H9 (cell line): ENCODE data around the gene EDAR. TPM values are rescaled to one million over a fixed set of nuclear protein-coding genes. Genes with fewer than 3 reads are reported as not detected.
A peak's percentile ranks its signal among the peaks of the same experiment; 100 is the strongest.

ENCODE experiments used
- DNase-seq: peaks from one replicate; pipeline ENCODE4 v3.0.0-alpha.2; 2017
- H2AFZ ChIP-seq: one replicate; pipeline ENCODE4 v1.6.1; 2013; ENCODE audit warnings: mild to moderate bottlenecking, low read length, control low read depth, moderate library complexity
- H2AK5ac ChIP-seq: 2 replicates; pipeline ENCODE4 v1.6.1; 2013; ENCODE audit warnings: low read length, control low read depth, mixed read lengths; ENCODE audit not compliant: insufficient read length
- H2BK120ac ChIP-seq: one replicate; pipeline ENCODE4 v1.6.1; 2013; ENCODE audit warnings: low read depth, mild to moderate bottlenecking, low read length, control low read depth, inconsistent platforms; ENCODE audit not compliant: poor library complexity, severe bottlenecking
- H2BK12ac ChIP-seq: 2 replicates; pipeline ENCODE4 v1.6.1; 2013; ENCODE audit warnings: low read length, control low read depth, mixed read lengths, low read depth; ENCODE audit not compliant: insufficient read length
- H2BK15ac ChIP-seq: 2 replicates; pipeline ENCODE4 v1.6.1; 2013; ENCODE audit warnings: low read depth, low read length, control low read depth
- H2BK20ac ChIP-seq: one replicate; pipeline ENCODE4 v1.6.1; 2013; ENCODE audit warnings: low read depth, mild to moderate bottlenecking, low read length, control low read depth, inconsistent platforms; ENCODE audit not compliant: poor library complexity, severe bottlenecking
- H2BK5ac ChIP-seq: 2 replicates; pipeline ENCODE4 v1.6.1; 2013; ENCODE audit warnings: low read length, control low read depth, mixed read lengths; ENCODE audit not compliant: insufficient read length
- H3K14ac ChIP-seq: 2 replicates; pipeline ENCODE4 v1.6.1; 2013; ENCODE audit warnings: low read length, control low read depth; ENCODE audit not compliant: insufficient read depth
- H3K18ac ChIP-seq: 2 replicates; pipeline ENCODE4 v1.6.1; 2013; ENCODE audit warnings: low read depth, mild to moderate bottlenecking, mixed read lengths, low read length, control low read depth; ENCODE audit not compliant: insufficient read length
- H3K23ac ChIP-seq: 2 replicates; pipeline ENCODE4 v1.6.1; 2013; ENCODE audit warnings: low read length, control low read depth, mixed read lengths, low read depth; ENCODE audit not compliant: insufficient read length
- H3K23me2 ChIP-seq: 2 replicates; pipeline ENCODE4 v1.6.1; 2013; ENCODE audit warnings: low read depth, mild to moderate bottlenecking, mixed read lengths, low read length, control low read depth; ENCODE audit not compliant: insufficient read length, poor library complexity, severe bottlenecking
- H3K27ac ChIP-seq: 2 replicates; pipeline ENCODE4 v1.5.1; 2013; ENCODE audit warnings: low read length, control low read depth, mixed read lengths, low read depth; ENCODE audit not compliant: insufficient read length
- H3K27me3 ChIP-seq: 2 replicates; pipeline ENCODE4 v1.6.1; 2013; ENCODE audit warnings: low read length, control low read depth, inconsistent platforms; ENCODE audit not compliant: insufficient read depth
- H3K4ac ChIP-seq: 2 replicates; pipeline ENCODE4 v1.6.1; 2013; ENCODE audit warnings: low read depth, mild to moderate bottlenecking, control low read depth, inconsistent platforms, low read length, moderate library complexity
- H3K4me1 ChIP-seq: 2 replicates; pipeline ENCODE4 v1.6.1; 2013; ENCODE audit warnings: low read length, control low read depth, inconsistent platforms; ENCODE audit not compliant: insufficient read depth
- H3K4me2 ChIP-seq: 2 replicates; pipeline ENCODE4 v1.6.1; 2013; ENCODE audit warnings: low read length, control low read depth, mixed read lengths; ENCODE audit not compliant: insufficient read length, insufficient read depth
- H3K56ac ChIP-seq: 2 replicates; pipeline ENCODE4 v1.6.1; 2013; ENCODE audit warnings: low read depth, mild to moderate bottlenecking, mixed read lengths, low read length, control low read depth; ENCODE audit not compliant: insufficient read length
- H3K79me1 ChIP-seq: 2 replicates; pipeline ENCODE4 v1.6.1; 2013; ENCODE audit warnings: low read depth, mild to moderate bottlenecking, moderate library complexity, low read length, control low read depth, inconsistent platforms; ENCODE audit not compliant: insufficient read depth, poor library complexity, severe bottlenecking
- H3K79me2 ChIP-seq: 2 replicates; pipeline ENCODE4 v1.6.1; 2013; ENCODE audit warnings: low read length, control low read depth, inconsistent platforms; ENCODE audit not compliant: insufficient read depth
- H3K9ac ChIP-seq: 2 replicates; pipeline ENCODE4 v1.6.1; 2013; ENCODE audit warnings: low read length, control low read depth, mixed read lengths; ENCODE audit not compliant: insufficient read length; ENCODE audit errors: extremely low read depth
- H3K9me3 ChIP-seq: one replicate; pipeline ENCODE4 v1.6.1; 2013; ENCODE audit warnings: low read depth, low read length, inconsistent platforms; ENCODE audit not compliant: control insufficient read depth
- H3T11ph ChIP-seq: one replicate; pipeline ENCODE4 v1.6.1; 2013; ENCODE audit warnings: mild to moderate bottlenecking, low read length, control low read depth, inconsistent platforms
- H4K20me1 ChIP-seq: one replicate; pipeline ENCODE4 v1.6.1; 2013; ENCODE audit not compliant: control insufficient read depth, insufficient read length, insufficient read depth
- H4K5ac ChIP-seq: 2 replicates; pipeline ENCODE4 v1.6.1; 2013; ENCODE audit warnings: low read depth, mild to moderate bottlenecking, mixed read lengths, low read length, control low read depth; ENCODE audit not compliant: insufficient read length
- H4K8ac ChIP-seq: replicated peaks from 2 replicates; pipeline ENCODE4 v1.6.1; 2013; ENCODE audit warnings: low read length, control low read depth, mixed read lengths, low read depth; ENCODE audit not compliant: insufficient read length
- H4K91ac ChIP-seq: 2 replicates; pipeline ENCODE4 v1.6.1; 2013; ENCODE audit warnings: low read depth, mild to moderate bottlenecking, moderate library complexity, mixed read lengths, low read length, control low read depth; ENCODE audit not compliant: insufficient read length
- H3K27ac Mint-ChIP-seq, 3 experiments: 2 replicates in 2 of 3; 3 replicates in 1 of 3; pipeline ENCODE4 v1.8.0; 2020 to 2021; ENCODE audit warnings: mixed read lengths in 3 of 3, mild to moderate bottlenecking in 1 of 3, moderate library complexity in 1 of 3
- H3K27me3 Mint-ChIP-seq: 2 replicates; pipeline ENCODE4 v1.8.0; 2021; ENCODE audit warnings: low read depth, mild to moderate bottlenecking, moderate library complexity, mixed read lengths
- H3K36me3 Mint-ChIP-seq, 3 experiments: 2 replicates in 2 of 3; 3 replicates in 1 of 3; pipeline ENCODE4 v1.8.0; 2020 to 2021; ENCODE audit warnings: low read depth in 3 of 3, mixed read lengths in 3 of 3; ENCODE audit not compliant: insufficient read depth in 1 of 3
- H3K4me1 Mint-ChIP-seq, 2 experiments: 2 replicates each; pipeline ENCODE4 v1.8.0; 2020; ENCODE audit warnings: mixed read lengths in 2 of 2
- H3K4me3 Mint-ChIP-seq, 2 experiments: 2 replicates in 1 of 2; 3 replicates in 1 of 2; pipeline ENCODE4 v1.8.0; 2020 to 2021; ENCODE audit warnings: mild to moderate bottlenecking in 2 of 2, mixed read lengths in 2 of 2, moderate library complexity in 1 of 2
- H3K9me3 Mint-ChIP-seq, 2 experiments: 2 replicates in 1 of 2; 3 replicates in 1 of 2; pipeline ENCODE4 v1.8.0; 2020; ENCODE audit warnings: mild to moderate bottlenecking in 2 of 2, mixed read lengths in 2 of 2, moderate library complexity in 1 of 2
- WGBS: extraction: QIAGEN DNeasy Blood & Tissue Kit; methylation state at CpG from one replicate; pipeline ENCODE4 v1.1.7; 2013; ENCODE audit warnings: missing lambda C conversion rate, low lambda C conversion rate, mixed read lengths; ENCODE audit not compliant: insufficient read length; ENCODE audit errors: extremely low coverage; 5-methylcytosine and 5-hydroxymethylcytosine counted together
- total RNA-seq: library from RNA; stranded (reverse); gene quantifications from 2 replicates; pipeline ENCODE4 v1.2.1, GENCODE V29; 2021
- TF ChIP-seq, protein P1 (sequence below): fragments of 200-600 bp; sonication (generic); conservative IDR thresholded peaks from 3 replicates; pipeline ENCODE4 v1.8.0; 2021; ENCODE audit warnings: antibody characterized with exemption, mild to moderate bottlenecking

The EDAR gene
- total RNA-seq, 1 experiment from 2014 or later = not detected

DNA sequence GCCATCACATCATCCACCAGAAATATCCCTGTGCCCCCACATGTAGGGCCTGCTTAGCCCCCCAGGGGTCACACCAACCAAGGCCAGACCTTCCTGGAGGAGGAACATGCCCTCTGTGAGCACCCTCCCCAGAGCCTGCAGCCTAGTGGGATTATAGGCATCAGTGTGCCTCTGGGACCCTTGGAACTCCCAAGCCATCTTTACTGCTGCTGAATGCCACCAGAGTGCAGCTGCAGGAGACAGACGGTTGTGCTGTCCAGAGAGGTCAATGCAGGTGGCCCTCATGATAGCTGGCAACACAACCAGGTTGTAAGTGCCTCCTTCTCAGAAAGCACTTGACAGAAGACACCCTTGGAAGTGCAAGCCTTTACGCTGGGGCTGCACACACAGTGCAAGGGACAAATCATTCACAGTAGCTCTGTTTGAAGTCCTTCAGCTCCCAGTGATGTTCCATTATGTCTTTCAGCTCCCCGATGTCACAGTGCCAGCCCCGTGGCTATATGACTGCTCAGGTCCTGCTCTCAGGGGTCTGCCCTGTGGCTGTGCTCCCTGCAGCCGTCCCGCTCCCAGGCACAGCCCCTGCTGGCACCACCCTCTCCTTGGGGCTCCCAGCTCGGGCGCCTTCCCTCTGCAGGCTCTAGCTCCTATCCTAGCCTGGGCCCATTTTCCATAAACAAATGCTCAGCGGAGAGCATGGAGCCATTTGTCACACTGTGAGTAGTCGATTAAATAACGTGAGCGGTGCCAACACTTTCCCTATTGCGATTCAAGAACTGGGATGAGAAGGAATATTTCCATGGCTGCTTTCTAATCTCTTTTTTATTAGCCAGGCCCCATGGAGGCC, 65.1 kb downstream of the EDAR start:
- H2BK5ac ChIP-seq = no peak overlapping the region
- H3K27ac Mint-ChIP-seq = no peak overlapping the region
- no peak overlapping the region for H2AK5ac ChIP-seq
- no peak overlapping the region for H2AFZ ChIP-seq
- no peaks in the 10 kb centered on the region for H3K27me3 ChIP-seq
- no CpG with 5 or more reads among the region's 13 CpGs for WGBS
- no peak overlapping the region for H3K4ac ChIP-seq
- no peak overlapping the region for H4K91ac ChIP-seq
- H3K4me1 ChIP-seq = no peaks in the 10 kb centered on the region
- no peak overlapping the region for H3K27ac ChIP-seq
- no peak overlapping the region for H3K23ac ChIP-seq
- H2BK15ac ChIP-seq = no peak overlapping the region
- no peaks in the 10 kb centered on the region for H3K9me3 Mint-ChIP-seq
- no peaks in the 10 kb centered on the region for H3K23me2 ChIP-seq
- H2BK120ac ChIP-seq = no peak overlapping the region
- no peaks in the 10 kb centered on the region for H4K20me1 ChIP-seq
- no peaks in the 10 kb centered on the region for H3K79me2 ChIP-seq
- DNase-seq = peak; percentile 15
- no peak overlapping the region for H3T11ph ChIP-seq
- TF ChIP-seq, protein P1, sequence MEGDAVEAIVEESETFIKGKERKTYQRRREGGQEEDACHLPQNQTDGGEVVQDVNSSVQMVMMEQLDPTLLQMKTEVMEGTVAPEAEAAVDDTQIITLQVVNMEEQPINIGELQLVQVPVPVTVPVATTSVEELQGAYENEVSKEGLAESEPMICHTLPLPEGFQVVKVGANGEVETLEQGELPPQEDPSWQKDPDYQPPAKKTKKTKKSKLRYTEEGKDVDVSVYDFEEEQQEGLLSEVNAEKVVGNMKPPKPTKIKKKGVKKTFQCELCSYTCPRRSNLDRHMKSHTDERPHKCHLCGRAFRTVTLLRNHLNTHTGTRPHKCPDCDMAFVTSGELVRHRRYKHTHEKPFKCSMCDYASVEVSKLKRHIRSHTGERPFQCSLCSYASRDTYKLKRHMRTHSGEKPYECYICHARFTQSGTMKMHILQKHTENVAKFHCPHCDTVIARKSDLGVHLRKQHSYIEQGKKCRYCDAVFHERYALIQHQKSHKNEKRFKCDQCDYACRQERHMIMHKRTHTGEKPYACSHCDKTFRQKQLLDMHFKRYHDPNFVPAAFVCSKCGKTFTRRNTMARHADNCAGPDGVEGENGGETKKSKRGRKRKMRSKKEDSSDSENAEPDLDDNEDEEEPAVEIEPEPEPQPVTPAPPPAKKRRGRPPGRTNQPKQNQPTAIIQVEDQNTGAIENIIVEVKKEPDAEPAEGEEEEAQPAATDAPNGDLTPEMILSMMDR = no peak
- H2BK20ac ChIP-seq = no peak overlapping the region
- H3K79me1 ChIP-seq = no peaks in the 10 kb centered on the region
- H3K9me3 ChIP-seq = no peaks in the 10 kb centered on the region
- no peak overlapping the region for H4K5ac ChIP-seq
- H3K56ac ChIP-seq = no peak overlapping the region
- peaks cover 7 to 17% of the 10 kb centered on the region in 2 experiments; a peak in 3 of 4 replicates for H3K4me1 Mint-ChIP-seq
- no peaks in the 10 kb centered on the region for H3K36me3 Mint-ChIP-seq
- no peak overlapping the region for H4K8ac ChIP-seq
- H3K4me3 Mint-ChIP-seq = no peak overlapping the region
- no peak overlapping the region for H3K18ac ChIP-seq
- no peak overlapping the region; the same call in 1 of the 2 replicates for H3K14ac ChIP-seq
- no peak overlapping the region for H2BK12ac ChIP-seq
- H3K4me2 ChIP-seq = no peak overlapping the region
- no peak overlapping the region for H3K9ac ChIP-seq
- H3K27me3 Mint-ChIP-seq = peaks cover 2% of the 10 kb centered on the region
